ENCODE data around the gene TTLL7. TPM values are rescaled to one million over a fixed set of nuclear protein-coding genes. Genes with fewer than 3 reads are reported as not detected.

Gene TTLL7
- total RNA-seq, 4 donors from 2014 or later, result 5.8 to 7.7 (median 7.2) TPM

GRCh38 chr1:83887483-83887882, 111.4 kb downstream of the TTLL7 start:
- no peak for TF ChIP-seq CTCF (IDR thresholded peaks at IDR 0.05; ENCODE audit: low read depth)

- TF ChIP-seq CTCF (IDR thresholded peaks at IDR 0.05; ENCODE audit: low read depth), result no peak
Observed at GRCh38 chr1:83883979-83884378, 115.0 kb downstream of the TTLL7 start.

- TF ChIP-seq CTCF (IDR thresholded peaks at IDR 0.05; ENCODE audit: low read depth), result no peak
Observed at GRCh38 chr1:83882906-83883305, 116.0 kb downstream of the TTLL7 start.

- TF ChIP-seq CTCF (IDR thresholded peaks at IDR 0.05; ENCODE audit: low read depth), result no peak
Observed at GRCh38 chr1:83872515-83872914, 126.4 kb downstream of the TTLL7 start.

- TF ChIP-seq CTCF (IDR thresholded peaks at IDR 0.05; ENCODE audit: low read depth), result no peak
Observed at GRCh38 chr1:83864991-83865390, 133.9 kb downstream of the TTLL7 start.

- no peak for TF ChIP-seq CTCF (IDR thresholded peaks at IDR 0.05; ENCODE audit: low read depth)
Observed at GRCh38 chr1:83860490-83861221, 138.3 kb downstream of the TTLL7 start.

- TF ChIP-seq CTCF (IDR thresholded peaks at IDR 0.05; ENCODE audit: low read depth), result no peak
Observed at GRCh38 chr1:83857716-83858115, 141.2 kb downstream of the TTLL7 start.
